Measurements from ENCODE around the gene C16orf82. TPM values are rescaled to one million over a fixed set of nuclear protein-coding genes. Genes with fewer than 3 reads are reported as not detected.

The C16orf82 gene
- total RNA-seq, 2 donors from 2014 or later: not detected

DNA sequence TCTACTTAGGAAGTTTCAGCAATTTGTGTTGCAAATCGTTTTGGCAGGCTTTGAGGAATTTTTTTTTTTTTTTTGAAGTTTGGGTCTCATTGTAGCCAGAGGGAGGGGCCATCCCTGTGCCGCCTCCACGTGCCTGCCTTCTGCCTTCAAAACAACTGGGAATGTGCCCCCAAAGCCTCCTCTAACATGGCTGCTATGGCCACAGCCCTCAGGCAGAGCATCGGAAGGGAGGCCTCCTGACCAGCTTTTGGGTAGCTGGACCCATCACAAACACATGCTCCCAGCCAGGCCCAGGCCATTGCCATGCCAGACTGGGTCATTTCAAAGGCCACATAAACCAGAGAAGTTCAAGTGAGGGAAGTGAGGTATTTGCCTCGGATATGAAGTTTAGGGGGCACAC lies 21.5 kb downstream of the C16orf82 start:
- no peak overlapping the region for H3K27ac ChIP-seq
- intact Hi-C loops (cut with DNase I): no loop called here
- TF ChIP-seq, protein P1, sequence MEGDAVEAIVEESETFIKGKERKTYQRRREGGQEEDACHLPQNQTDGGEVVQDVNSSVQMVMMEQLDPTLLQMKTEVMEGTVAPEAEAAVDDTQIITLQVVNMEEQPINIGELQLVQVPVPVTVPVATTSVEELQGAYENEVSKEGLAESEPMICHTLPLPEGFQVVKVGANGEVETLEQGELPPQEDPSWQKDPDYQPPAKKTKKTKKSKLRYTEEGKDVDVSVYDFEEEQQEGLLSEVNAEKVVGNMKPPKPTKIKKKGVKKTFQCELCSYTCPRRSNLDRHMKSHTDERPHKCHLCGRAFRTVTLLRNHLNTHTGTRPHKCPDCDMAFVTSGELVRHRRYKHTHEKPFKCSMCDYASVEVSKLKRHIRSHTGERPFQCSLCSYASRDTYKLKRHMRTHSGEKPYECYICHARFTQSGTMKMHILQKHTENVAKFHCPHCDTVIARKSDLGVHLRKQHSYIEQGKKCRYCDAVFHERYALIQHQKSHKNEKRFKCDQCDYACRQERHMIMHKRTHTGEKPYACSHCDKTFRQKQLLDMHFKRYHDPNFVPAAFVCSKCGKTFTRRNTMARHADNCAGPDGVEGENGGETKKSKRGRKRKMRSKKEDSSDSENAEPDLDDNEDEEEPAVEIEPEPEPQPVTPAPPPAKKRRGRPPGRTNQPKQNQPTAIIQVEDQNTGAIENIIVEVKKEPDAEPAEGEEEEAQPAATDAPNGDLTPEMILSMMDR (IDR thresholded peaks at IDR 0.05): no peak
- H3K9me3 ChIP-seq: no peaks in the 10 kb centered on the region
- no peak for DNase-seq
- no peak overlapping the region for H3K9ac ChIP-seq (ENCODE audit: low read depth in 2 of 2, low read length in 2 of 2)
- H3K36me3 ChIP-seq: no peaks in the 10 kb centered on the region
- no peaks in the 10 kb centered on the region for H3K27me3 ChIP-seq
- H3K4me1 ChIP-seq: no peaks in the 10 kb centered on the region
- no peak overlapping the region for H3K4me3 ChIP-seq

DNA sequence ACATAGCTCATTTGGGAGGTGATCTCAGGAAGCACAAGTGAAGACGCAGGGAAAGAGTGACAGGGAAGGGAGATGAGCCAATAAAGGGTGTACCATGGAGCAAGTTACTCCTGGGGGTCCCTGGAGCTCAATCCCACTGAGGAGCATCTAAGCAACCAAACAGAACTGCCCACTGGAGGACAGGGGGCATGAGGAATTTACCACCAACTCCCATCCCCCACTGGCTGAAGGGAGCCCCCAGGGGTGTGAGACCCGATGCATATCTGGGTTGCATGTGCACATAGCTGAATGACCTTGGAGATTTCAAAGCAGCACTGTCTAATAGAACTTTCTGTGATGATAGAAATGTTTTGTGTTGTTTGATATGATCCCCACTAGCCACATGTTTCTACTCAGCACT lies 29.6 kb downstream of the C16orf82 start:
- intact Hi-C loops (cut with DNase I): no loop called here
- H3K4me3 ChIP-seq: no peak overlapping the region
- H3K4me1 ChIP-seq: no peaks in the 10 kb centered on the region
- H3K27me3 ChIP-seq: no peaks in the 10 kb centered on the region
- H3K9me3 ChIP-seq: no peaks in the 10 kb centered on the region
- TF ChIP-seq, protein P1 (IDR thresholded peaks at IDR 0.05): no peak
- no peaks in the 10 kb centered on the region for H3K36me3 ChIP-seq
- no peak overlapping the region for H3K27ac ChIP-seq
- no peak overlapping the region for H3K9ac ChIP-seq (ENCODE audit: low read depth in 2 of 2, low read length in 2 of 2)
- no peak for DNase-seq

DNA sequence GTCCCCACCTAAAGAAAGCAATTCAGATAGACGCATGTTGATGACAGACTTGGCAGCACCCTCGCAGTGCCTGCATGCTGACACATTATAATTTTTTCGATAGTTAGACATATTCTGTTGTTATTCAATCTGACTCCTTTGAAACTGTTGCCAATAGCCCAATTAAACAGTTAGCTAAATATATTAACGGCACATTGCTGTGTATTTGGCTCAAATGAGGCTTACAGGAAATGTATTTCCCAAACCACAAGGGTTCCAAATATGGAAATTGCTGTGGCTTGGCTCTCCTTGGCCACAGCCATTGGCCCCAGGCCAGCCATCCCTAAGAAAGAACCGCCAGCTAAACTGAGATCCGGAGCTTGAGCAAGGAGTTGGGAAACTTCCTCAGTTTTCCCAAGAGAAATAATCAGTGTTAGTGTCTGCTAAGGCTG lies 31.1 kb downstream of the C16orf82 start:
- no peaks in the 10 kb centered on the region for H3K4me1 ChIP-seq
- intact Hi-C loops (cut with DNase I): no loop called here
- TF ChIP-seq, protein P1 (IDR thresholded peaks at IDR 0.05): no peak

DNA sequence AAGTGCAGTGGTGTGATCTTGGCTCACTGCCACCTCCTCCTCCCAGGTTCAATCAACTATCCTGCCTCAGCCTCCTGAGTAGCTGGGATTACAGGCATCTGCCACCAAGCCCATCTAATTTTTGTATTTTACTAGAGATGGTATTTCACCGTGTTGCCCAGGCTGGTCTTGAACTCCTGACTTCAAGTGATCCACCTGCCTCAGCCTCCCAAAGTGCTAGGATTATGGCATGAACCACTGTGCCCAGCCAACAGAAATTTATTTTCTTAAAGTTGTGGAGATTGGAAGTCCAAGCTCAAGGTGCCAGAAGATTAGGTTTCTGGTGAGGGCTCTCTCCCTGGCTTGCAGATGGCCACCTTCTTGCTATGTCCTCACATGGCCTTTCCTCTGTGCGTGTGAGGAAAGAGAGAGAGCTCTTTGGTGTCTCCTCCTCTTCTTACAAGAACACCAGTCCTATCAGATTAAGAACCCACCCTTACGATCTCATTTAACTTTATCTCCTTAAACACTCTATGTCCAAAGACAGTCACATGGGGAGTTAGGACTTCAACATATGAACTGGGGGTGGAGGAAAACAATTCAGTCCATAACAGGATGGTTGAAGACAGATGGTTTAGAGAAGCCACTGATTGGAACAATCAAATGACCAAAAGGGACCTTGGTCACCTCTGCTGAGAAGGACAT lies 31.8 kb downstream of the C16orf82 start:
- DNase-seq: no peak
- H3K4me1 ChIP-seq: no peaks in the 10 kb centered on the region
- H3K27me3 ChIP-seq: no peaks in the 10 kb centered on the region
- TF ChIP-seq, protein P1 (IDR thresholded peaks at IDR 0.05): no peak
- H3K4me3 ChIP-seq: no peak overlapping the region
- H3K27ac ChIP-seq: no peak overlapping the region
- no peaks in the 10 kb centered on the region for H3K36me3 ChIP-seq
- no peaks in the 10 kb centered on the region for H3K9me3 ChIP-seq
- no peak overlapping the region for H3K9ac ChIP-seq (ENCODE audit: low read depth in 2 of 2, low read length in 2 of 2)
- intact Hi-C loops (cut with DNase I): no loop called here

More for the DNA sequence above, 31.1 kb downstream of the C16orf82 start:
- no peaks in the 10 kb centered on the region for H3K36me3 ChIP-seq
- H3K27me3 ChIP-seq: no peaks in the 10 kb centered on the region
- no peak overlapping the region for H3K9ac ChIP-seq (ENCODE audit: low read depth in 2 of 2, low read length in 2 of 2)
- DNase-seq: no peak
- H3K9me3 ChIP-seq: no peaks in the 10 kb centered on the region
- H3K4me3 ChIP-seq: no peak overlapping the region
- H3K27ac ChIP-seq: no peak overlapping the region

DNA sequence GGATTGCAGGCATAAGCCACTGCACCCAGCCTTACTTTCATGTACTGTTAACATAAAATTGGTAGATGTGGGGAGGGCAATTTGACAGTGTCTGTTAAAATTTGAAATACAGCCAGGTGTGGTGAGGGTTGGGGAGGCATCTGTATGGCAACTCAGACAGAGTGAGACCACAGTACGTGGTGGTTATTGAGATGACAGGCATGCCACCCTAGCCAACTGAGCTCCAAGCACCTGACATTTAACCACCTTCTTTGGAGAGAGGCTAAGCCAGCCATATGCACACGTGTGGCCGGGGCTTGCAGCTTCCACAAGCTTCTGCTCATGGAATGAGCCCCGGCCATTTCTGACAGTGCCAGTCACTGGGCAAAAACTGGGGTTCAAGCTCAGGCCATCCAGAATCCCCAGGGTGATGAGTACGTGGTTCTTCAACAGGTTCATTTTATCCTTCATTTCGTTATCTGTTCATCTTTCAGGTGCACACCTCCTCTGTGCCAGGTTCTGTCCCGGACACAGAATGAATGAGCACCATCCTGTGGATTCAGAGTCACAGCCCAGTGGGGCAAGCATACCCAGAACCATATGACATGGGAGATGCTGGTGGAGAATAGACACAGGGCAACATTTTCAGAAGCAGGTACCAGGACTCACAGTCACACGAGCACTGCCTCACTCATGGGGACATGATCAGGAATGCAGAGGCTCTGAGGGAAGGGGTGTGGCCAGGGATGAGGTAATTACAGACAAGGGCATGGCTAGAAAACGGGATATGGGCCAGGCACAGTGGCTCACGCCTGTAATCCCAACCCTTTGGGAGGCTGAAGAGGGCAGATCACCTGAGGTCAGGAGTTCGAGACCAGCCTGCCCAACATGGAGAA lies 36.2 kb downstream of the C16orf82 start:
- no peak overlapping the region for H3K4me3 ChIP-seq
- H3K27ac ChIP-seq: no peak overlapping the region
- H3K9ac ChIP-seq (ENCODE audit: low read depth in 2 of 2, low read length in 2 of 2): no peak overlapping the region
- DNase-seq: no peak
- H3K27me3 ChIP-seq: no peaks in the 10 kb centered on the region
- intact Hi-C loops (cut with DNase I): no loop called here
- no peaks in the 10 kb centered on the region for H3K4me1 ChIP-seq
- no peaks in the 10 kb centered on the region for H3K9me3 ChIP-seq
- H3K36me3 ChIP-seq: no peaks in the 10 kb centered on the region
- TF ChIP-seq, protein P1 (IDR thresholded peaks at IDR 0.05): no peak
